ENCODE data around the gene SLC22A31.
"Not testable (repeated sequence)": the region's sequence is repeated elsewhere in the genome, so short reads cannot be mapped to it uniquely, and the experiment has no call there.

The SLC22A31 gene

DNA sequence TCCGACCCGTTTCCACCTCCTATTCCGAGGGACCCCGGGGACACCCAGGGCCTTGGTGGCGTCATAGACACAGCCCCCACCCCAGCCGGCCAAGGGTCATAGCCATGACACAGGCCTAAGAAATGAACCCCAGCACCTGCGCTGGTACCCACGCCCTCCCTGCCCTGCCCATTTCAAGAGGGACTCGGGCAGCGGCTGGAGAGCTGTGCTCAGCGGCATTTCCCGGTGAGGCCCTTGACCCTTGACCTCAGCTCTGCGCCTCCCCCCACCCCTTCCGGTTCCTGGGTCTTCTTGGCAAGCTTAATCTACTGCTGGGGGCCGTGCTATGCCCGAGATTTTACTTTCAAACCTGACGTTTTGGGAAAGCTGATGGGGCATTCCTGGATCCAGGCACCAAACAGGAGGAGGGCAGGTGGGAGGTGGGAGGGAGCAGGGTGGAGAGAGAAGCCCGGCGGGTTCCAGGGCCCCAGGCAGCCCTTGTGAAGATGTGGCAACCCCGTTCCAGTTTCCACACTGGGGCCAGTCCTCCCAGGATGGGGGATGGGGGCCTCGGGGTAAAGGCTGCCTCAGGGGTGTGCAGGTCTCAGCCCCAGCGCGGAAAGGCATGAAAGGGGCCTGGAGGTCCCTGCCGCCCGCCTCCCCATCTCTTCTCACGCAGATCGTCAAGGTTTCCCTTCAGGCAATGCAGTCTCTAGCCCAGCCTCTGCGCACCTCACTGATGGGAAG is at the start of gene SLC22A31:
Gene SLC22A31 (minus strand): TSS at position 414 of the 726 bp plus-strand sequence. CDS start 36 bp downstream, at position 378.
- peak; percentile 23 for DNase-seq

DNA sequence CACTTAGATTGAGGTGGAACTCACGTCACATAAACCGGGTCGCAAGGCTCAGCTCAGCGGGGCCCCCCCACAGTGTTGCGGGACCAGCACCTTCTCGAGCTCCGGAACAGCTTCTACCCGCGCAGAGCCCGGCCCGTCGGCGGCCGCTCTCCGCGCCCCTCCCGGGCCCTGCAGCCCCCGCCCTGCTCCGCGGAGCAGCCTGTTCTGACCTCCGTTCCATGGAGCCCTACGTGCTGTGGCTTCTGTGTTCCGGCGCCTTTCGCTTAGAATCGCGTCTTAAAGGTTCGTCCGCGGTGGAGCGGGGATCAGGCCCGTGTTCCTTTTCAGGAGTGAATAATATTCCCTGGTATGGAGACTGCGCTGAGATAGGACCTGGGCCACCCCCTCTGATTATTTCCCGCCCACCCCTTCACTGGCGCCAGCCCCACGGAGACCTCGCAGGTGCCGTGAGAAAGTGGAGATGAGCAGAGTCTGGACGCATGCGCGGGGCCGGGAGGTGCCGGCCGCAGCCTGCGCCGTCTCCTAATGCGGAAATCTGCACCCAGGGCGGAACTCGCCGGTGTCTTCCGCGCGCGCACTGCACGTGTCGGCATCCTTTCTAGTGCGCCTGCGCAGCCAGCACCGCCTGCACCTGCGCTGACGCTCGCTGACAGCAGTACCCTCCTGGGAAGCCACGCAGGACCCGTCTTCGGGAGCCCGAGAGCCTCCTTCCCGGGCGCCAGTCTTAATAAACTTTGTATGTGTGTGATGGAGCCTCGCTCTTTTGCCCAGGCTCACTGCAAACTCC is 48.1 kb upstream of the SLC22A31 start:
- no peak for DNase-seq

DNA sequence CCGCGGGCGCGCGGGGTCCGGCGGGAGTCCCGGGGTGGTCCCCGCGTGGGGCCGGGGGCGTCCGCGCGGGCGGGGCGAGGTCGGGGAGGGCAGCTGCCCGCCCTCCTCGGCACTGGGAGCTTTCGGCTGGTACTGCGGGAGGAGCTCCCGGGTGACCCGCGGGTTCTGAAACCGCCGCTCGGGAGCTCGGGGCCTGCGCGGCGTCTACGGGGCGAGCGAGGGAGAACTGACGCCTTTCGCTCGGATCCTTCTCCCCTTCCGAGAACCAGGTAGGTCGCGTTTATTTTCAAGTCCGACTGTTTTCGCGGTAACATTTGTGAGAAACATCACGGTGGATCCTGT is 47.4 kb upstream of the SLC22A31 start:
- DNase-seq, result not testable (repeated sequence)

DNA sequence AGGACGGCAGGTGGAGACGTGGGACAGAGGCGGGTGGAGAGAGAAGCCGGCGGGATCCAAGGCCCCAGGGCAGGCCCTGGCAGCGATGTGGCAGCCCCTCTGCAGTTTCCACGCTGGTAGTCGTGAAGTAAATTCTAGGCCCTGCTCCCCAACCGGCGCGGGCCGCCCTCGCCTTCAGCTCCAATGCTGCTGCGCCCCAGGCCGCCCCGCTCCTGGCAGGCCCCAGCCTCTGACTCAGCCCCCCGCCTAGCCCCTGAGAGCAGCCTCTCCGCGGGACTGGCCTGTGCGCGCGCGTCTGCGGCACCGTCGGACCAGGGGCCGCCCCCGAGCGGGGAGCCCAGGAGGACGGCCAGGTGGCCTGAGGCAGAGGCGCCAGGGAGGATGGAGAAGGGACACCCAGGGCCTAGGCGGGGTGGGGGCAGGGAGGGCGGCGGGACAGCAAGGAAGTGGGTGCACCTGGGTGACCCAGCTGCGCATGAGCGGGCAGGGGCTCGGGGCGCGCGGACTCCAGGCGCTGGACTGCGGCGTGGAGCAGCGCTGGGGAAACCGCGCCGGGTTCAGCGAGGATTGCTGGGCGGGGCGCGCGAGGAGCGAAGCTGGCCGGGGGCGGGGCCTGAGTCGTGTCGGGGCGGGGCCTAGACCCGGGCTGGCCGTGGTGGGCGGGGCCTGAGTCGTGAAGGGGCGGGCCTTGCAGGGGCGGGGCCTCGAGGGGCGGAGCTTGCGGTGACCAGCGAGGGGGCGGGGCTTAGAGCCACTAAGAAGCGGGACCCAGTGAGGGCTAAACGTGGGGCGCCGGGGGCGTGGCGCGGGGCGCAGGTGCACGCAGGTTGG is 46.8 kb upstream of the SLC22A31 start:
- peak; percentile 83 for DNase-seq

DNA sequence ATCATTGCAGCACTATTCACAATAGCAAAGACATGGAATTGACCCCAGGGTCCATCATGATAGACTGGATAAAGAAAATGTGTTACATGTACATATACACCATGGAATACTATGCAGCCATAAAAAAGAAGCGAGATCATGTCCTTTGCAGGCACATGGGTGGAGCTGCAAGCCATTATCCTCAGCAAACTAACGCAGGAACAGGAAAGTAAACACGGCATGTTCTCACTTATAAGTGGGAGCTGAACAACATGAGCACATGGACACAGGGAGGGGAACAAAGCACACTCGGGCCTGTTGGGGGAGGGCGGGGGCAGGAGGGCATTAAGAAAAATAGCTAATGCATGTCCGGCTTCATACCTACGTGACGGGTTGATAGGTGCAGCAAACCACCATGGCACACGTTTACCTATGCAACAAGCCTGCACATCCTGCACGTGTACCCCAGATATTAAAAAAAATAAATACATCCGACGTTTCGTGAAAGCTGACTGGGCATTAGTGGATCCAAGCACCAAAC is 46.1 kb upstream of the SLC22A31 start:
- no peak for DNase-seq

DNA sequence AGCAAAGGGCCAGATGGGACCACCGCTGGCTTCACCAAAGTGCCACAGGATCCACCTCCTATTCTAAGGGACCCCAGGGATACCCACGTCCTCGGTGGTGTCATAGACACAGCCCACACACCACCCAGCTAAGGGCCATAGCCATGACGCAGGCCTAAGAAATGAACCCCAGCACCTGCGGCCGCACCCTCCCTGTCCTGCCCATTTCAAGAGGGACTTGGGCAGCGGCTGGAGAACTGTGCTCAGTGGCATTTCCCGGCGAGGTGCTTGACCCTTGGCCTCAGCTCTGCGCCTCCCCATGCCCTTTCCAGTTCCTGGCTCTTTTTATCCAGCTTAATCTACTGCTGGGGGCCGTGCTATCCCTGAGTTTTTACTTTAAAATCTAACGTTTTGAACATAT is 44.4 kb upstream of the SLC22A31 start:
- no peak for DNase-seq

DNA sequence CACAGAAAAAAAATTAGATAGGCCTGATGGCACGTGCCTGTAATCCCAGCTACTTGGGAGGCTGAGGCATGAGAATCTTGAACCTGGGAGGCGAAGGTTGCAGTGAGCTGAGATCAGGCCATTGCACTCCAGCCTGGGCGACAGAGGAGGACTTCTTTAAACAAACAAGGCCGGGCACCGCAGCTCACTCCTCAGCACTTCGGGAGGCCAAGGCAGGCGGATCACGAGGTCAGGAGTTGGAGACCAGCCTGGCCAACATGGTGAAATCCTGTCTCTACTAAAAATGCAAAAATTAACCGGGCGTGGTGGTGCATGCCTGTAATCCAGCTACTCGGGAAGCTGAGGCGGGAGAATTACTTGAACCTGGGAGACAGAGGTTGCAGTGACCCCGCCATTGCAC is 43.9 kb upstream of the SLC22A31 start:
- DNase-seq, result not testable (repeated sequence)

DNA sequence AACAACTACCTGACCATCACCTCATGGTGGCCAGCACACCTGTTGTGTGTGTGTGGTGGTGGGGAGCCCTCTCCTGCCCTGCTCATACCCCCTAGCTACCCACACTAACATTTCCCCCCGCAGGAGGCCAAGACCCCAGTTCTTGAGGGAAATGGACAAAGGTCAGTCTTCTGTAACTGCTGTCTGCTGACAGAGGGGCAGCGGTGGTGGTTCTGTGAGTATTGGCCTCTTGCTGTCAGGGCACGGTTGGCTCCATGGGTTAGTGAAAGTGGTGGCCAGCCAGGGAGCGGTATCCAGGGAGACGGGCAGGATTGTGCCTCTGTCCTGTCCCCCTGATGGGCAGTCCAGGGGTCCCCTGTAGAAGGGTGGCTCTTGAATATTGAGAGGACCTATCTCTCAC is 43.3 kb upstream of the SLC22A31 start:
- no peak for DNase-seq

DNA sequence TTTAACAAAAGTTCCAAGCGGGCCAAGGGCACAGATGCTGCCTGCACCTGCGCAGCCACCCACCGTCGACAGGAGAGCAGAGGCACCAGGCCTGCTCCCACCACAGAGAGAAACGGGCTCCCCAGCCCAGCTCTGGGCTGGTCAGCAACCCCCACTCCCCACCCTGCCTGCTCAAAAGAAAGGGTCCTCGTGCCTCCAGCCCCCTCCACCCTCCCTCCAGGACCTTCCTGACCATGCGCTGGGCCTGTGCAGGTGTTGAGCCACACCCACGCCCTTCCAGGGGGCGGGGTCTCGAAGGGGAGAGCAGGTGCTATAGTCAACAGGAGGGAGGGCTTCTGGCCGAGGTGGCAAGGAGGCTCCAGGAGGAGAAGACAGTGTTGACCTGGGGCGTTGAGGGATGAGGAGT is 42.5 kb upstream of the SLC22A31 start:
- DNase-seq, result no peak

DNA sequence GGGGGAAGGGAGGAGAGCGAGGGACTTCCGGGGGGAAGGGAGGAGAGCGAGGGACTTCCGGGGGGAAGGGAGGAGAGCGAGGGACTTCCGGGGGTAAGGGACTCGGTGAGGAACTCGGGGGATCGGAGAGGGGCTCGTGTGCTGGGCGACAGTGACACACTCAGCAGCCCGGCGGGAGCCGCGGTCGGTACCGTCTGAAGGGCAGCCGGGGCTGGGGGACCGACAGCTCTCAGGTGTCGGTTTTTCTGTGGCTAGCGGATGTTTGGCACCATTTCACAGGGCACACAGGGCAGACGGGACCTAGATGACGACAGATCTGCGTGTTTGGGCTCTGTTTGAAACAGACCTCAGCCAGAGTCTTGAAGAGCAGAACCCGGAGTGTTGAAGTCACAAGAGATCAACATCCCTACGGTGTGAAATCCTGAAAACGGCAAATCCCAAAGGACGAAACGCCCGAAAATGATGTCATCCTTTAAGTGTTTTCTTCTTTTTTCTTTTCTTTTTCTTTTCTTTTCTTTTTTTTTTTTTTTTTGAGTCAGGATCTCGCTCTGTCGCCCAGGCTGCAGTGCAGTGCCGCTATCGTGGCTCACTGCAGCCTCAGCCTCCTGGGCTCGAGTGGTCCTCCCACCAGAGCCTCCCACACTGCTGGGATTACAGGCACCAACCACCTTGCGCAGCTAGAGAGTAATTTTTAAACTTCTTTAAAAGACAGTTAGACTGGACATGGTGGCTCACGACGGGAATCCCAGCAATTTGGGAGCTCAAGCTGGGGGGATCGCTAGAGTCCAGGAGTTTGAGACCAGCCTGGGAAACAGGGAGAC is 41.1 kb upstream of the SLC22A31 start:
- DNase-seq, result peak; percentile 82

DNA sequence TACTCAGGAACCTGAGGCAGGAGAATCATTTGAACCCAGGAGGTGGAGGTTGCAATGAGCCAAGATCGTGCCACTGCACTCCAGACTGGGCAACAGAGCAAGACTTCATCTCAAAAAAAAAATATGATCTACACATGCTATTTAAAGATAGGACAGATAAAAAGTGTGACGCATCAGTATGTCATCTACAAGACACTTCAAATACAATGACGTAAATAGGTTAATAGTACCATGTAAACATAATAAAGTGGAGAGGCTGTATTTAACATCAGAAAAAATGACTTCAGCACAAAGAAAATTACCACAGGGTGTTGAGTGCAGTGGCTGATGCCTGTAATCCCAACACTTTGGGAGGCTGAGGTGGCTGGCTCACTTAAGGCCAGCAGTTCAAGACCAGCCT is 37.4 kb upstream of the SLC22A31 start:
- DNase-seq, result no peak

DNA sequence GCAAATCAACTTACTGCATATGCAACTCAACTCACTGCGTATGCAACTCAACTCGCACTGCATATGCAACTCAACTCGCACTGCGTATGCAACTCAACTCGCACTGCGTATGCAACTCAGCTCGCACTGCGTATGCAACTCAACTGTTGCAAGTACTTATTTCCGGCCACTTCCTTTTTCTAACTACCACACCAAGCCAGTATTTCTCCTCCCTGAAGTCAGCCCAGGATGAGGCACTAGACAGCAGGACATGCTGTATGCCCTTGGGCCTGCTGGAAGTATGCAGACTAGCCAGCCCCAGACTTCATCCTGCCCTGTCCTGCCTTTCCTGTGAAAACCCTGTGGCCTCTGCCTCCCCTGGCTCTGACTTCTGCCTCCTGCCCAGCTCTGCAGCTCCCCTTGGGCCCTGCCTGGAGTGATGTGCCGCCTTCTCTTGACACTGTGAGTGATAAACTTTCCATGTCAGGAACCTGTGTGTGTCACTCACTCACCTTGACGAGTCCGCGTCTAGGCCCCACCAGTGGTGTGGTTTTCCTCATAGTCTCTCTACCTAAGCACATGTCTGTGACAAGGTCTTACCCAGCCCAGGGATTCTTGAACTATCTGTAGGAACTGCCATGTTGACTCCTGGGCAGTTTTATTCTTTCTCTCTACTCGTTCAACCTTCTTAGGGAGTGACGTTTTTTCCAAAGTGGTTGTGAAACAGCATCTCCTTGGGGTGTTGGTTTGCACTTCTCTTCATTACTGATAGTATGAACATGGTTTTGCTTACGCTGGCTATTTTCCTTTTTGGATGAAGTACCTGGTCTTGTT is 33.5 kb upstream of the SLC22A31 start:
- no peak for DNase-seq

DNA sequence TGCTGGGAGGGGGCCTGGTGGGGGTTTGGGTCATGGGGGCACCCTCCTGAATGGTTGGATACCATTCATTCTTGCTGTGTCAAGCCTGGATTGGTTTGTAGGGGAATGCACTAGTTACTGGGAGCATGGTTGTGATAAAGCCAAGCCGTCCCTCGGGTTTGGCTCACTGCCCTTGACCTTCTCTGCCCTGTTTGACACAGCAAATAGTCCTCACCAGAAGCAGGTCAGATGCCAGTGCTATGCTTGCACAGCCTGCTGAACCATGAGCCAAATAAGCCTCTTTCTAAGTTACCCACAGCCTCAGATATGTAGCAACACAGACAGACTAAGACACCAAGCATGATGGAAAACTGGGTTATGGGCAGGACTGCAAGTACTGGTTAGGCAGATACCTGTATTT is 31.8 kb upstream of the SLC22A31 start:
- DNase-seq, result no peak

DNA sequence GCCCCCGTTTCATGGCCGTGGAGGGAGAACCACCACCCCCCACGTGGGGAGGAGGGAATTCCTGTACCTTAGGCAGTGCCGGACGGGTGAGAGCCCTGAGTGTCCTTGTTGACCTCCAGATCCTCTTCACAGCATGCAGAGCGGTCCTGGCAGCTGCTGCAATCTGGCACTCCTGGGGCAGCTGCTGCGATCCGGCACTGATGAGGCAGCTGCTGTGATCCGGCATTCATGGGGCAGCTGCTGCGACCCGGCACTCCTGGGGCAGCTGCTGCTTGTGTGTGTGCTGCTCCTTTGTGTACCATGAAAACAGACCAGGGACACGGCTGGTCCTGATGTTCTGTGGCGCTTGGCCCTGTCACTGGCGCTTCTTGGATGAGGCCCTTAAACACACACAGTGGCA is 29.9 kb upstream of the SLC22A31 start:
- DNase-seq, result peak; percentile 85

DNA sequence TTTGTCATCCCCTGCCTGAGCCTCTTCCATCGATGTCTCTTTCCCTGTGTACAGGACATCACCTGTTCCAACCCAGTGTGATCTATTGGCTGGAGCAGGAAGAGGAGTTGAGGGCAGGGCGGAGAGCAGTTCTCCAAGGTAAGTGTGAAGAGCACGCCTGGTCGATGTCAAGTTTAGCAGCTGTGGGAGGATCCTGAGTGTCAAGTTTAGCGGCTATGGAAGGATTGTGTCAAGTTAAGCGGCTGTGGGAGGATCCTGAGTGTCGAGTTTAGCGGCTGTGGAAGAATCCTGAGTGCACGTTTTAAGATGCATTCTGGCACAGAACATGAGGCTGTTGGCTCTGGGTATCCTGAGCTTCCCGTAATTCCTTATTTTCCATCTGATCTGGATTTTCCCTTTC is 24.3 kb upstream of the SLC22A31 start:
- no peak for DNase-seq

DNA sequence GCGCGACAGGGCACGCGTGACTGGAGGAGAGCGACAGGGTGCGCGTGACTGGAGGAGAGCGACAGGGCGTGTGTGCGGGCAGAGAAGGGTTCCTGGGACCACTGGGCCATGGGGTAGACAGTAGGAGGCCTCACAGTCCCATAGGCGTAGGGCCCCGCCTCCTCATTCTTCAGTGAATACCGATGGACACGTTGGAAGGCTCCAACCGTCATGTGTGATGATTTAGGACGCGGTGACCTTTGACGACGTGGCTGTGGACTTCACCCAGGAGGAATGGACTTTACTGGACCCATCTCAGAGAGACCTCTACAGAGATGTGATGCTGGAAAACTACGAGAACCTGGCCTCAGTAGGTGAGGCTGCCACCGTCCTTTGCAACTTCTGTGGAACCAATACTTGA is 22.6 kb upstream of the SLC22A31 start:
- no peak for DNase-seq

DNA sequence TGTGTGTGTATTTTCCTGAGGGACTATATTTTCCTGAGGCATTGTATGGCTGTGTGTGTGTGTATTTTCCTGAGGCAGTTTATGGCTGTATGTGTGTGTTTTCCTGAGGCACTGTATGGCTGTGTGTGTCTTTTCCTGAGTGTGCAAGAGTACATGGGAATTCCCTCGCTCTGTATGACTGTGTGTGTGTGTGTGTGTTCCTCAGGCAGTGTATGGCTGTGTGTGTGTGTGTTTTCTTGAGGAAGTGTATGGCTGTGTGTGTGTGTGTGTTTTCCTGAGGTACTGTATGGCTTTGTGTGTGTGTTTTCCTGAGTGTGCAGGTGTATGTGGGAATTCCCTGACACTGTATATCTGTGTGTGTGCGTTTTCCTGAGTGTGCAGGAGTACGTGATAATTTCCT is 21.3 kb upstream of the SLC22A31 start:
- no peak for DNase-seq

DNA sequence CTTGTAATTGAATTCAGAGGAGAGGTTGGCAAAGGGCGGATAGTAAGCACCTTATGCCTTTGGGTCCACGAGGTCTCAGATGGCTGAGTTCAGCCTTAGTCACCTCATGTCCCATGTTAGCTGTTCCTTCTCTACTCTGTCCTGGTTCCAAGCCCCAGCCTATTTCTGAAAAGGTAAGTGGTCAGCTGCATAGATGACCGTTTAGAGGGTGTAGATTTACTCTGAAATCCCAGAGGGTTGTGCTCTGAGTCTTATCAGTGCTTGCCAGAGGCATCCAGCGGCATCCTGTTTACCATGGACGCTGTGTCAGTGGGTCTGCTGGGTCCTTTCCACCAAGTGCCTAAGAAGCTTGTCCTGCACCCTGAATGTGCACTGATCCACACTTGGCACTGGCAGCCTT is 19.0 kb upstream of the SLC22A31 start:
- no peak for DNase-seq

DNA sequence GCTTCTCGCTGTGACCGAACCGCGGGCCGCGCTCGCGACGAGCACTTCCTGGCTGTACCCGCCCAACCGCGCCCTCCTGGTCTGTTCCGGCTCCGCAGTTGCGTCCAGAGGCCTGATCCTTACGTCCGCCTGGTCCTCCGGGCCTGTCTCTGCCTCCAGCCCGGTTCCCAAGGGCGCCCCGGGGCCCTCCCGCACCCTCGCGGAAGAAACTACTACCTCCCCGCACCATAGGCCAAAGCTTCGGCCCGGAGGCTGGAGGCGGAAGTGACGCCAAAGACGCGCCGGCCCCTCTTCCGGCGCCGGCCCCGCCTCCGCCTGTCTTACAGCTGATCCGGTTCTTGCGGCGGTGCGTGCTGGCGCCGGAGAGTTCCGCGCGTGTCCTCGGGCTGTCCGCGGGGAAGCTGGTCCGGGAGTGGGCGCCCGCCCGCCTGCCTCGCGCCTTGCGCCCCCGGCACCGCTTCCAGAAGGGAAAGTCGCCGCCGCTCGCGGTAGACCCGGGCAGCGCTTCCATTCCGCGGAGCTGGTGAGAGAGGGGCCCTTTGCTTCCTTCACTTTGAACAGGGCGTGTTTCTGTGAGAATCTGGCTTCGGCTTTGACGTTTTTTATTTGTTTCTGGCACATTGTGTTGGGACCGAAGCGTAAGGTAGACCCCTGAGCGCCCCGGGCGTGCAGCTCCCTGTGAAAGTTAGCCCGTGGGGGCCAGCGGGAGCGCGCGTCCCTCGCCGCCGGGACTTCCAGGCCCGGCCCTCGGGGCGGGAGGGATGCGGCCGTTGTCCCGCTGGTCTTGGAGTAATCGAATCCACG is 17.3 kb upstream of the SLC22A31 start, which contains the start of gene ZNF778:
Gene ZNF778 (plus strand): TSS at position 316 of the 804 bp plus-strand sequence. CDS start 3,425 bp downstream, outside the sequence.
- DNase-seq, result peak; percentile 90

DNA sequence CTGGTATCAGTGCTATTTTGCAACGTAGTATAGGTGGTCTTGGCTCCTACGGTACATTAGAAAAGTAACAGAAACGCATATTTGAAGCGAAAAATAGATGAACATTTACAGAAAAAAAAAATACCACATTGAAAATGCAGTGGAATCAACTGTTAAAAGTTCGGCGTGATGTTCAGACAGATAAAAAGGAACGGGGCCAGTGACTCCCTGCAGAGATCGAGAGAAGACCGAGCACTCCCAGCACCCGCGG is 16.7 kb upstream of the SLC22A31 start:
- DNase-seq, result no peak
